ENCODE measurements around the gene CPEB4. TPM values are rescaled to one million over a fixed set of nuclear protein-coding genes. Genes with fewer than 3 reads are reported as not detected.
A peak's percentile ranks its signal among the peaks of the same experiment; 100 is the strongest.

CPEB4 gene
- total and polyA plus RNA-seq, 9 of the 15 experiments (the other 6 are each of a cell fraction or from before 2014, with no cell fraction given): 7.4 to 21.3 (median 12.4) TPM

- TF ChIP-seq TOE1 (IDR thresholded peaks at IDR 0.05; ENCODE audit: borderline replicate concordance) (no peak), TOE1 (CRISPR knock-in tag; IDR thresholded peaks at IDR 0.05; ENCODE audit: borderline replicate concordance, low read depth) (no peak), ZBTB1 (CRISPR knock-in tag; IDR thresholded peaks at IDR 0.05; ENCODE audit: borderline replicate concordance, low read depth) (no peak), HIVEP1 (CRISPR knock-in tag; IDR thresholded peaks at IDR 0.05) (no peak), MCM7 (IDR thresholded peaks at IDR 0.05) (no peak), FOXJ2 (tag; IDR thresholded peaks at IDR 0.05) (no peak), SRF (CRISPR knock-in tag; IDR thresholded peaks at IDR 0.05) (0 out of 4 replicates have a peak, but pooled peaks of 1 of the 2 experiments have one; percentile 17), ZNF146 (CRISPR knock-in tag; IDR thresholded peaks at IDR 0.05; ENCODE audit: unreplicated experiment) (no peak), HNRNPL (IDR thresholded peaks at IDR 0.05; ENCODE audit: low read depth, low read length) (no peak), ETS2 (tag; IDR thresholded peaks at IDR 0.05; ENCODE audit: borderline replicate concordance, poor library complexity, severe bottlenecking) (no peak), MTA2 (IDR thresholded peaks at IDR 0.05; ENCODE audit: low read depth) (peak; percentile 21; the same call in 1 of the 2 replicates), KLF6 (CRISPR knock-in tag; IDR thresholded peaks at IDR 0.05; ENCODE audit: borderline replicate concordance) (no peak), ZBTB5 (IDR thresholded peaks at IDR 0.05) (no peak), ZNF124 (CRISPR knock-in tag; IDR thresholded peaks at IDR 0.05) (no peak), POU5F1 (IDR thresholded peaks at IDR 0.05; ENCODE audit: borderline replicate concordance, low read depth, low read length, partially characterized antibody) (no peak), PKNOX1 (IDR thresholded peaks at IDR 0.05) (no peak), ETV5 (CRISPR knock-in tag; IDR thresholded peaks at IDR 0.05; ENCODE audit: low read depth) (no peak), ZNF584 (CRISPR knock-in tag; IDR thresholded peaks at IDR 0.05; ENCODE audit: low read depth) (no peak), E4F1 (CRISPR knock-in tag; IDR thresholded peaks at IDR 0.05; ENCODE audit: borderline replicate concordance) (no peak), ELK1 (CRISPR knock-in tag; IDR thresholded peaks at IDR 0.05) (no peak), TAF7 (tag; IDR thresholded peaks at IDR 0.05) (no peak), RFX7 (CRISPR knock-in tag; IDR thresholded peaks at IDR 0.05) (no peak)
Measured at GRCh38 chr5:173878224-173878967, 9.8 kb upstream of the CPEB4 start (continued).
